MM.1S (cell line): ENCODE data around the gene IRF8.

Source experiments
- DNase-seq: peaks from one replicate; pipeline ENCODE4 v3.0.0-alpha.2; 2015
- H2AFZ ChIP-seq: fragments of 300-600 bp; sonication (generic); 2 replicates; pipeline ENCODE4 v1.6.0; 2016; ENCODE audit warnings: antibody characterized with exemption, low read length
- H3F3A ChIP-seq: fragments of 300-600 bp; sonication (generic); 2 replicates; pipeline ENCODE4 v1.6.1; 2016; ENCODE audit warnings: mild to moderate bottlenecking, antibody characterized with exemption, low read length, moderate library complexity, mixed read lengths; ENCODE audit not compliant: insufficient read depth
- H3K27ac ChIP-seq: fragments of 300-600 bp; sonication (generic); 2 replicates; pipeline ENCODE4 v1.5.1; 2016; ENCODE audit warnings: mild to moderate bottlenecking, low read length
- H3K27me3 ChIP-seq: fragments of 300-600 bp; sonication (generic); replicated peaks from 2 replicates; pipeline ENCODE4 v1.6.0; 2016; ENCODE audit warnings: low read length; ENCODE audit not compliant: insufficient read depth
- H3K36me3 ChIP-seq: fragments of 300-600 bp; sonication (generic); replicated peaks from 2 replicates; pipeline ENCODE4 v1.6.1; 2016; ENCODE audit warnings: mild to moderate bottlenecking, low read length, mixed read lengths; ENCODE audit not compliant: insufficient read depth
- H3K4me1 ChIP-seq: fragments of 300-600 bp; sonication (generic); 2 replicates; pipeline ENCODE4 v1.6.1; 2016; ENCODE audit warnings: low read length, mixed read lengths
- H3K4me2 ChIP-seq: fragments of 300-600 bp; sonication (generic); 2 replicates; pipeline ENCODE4 v1.6.0; 2016; ENCODE audit warnings: low read depth, low read length
- H3K4me3 ChIP-seq: fragments of 300-600 bp; sonication (generic); 2 replicates; pipeline ENCODE4 v1.5.1; 2016; ENCODE audit warnings: low read length, mixed read lengths
- H3K79me2 ChIP-seq: fragments of 300-600 bp; sonication (generic); 2 replicates; pipeline ENCODE4 v1.6.1; 2016; ENCODE audit warnings: mixed run types, low read length, mixed read lengths
- H3K9ac ChIP-seq: fragments of 300-600 bp; sonication (generic); 2 replicates; pipeline ENCODE4 v1.6.1; 2016; ENCODE audit warnings: low read length, mixed read lengths
- H3K9me2 ChIP-seq: fragments of 300-600 bp; sonication (generic); replicated peaks from 2 replicates; pipeline ENCODE4 v1.6.1; 2016; ENCODE audit warnings: mild to moderate bottlenecking, low read length, mixed read lengths; ENCODE audit not compliant: insufficient read depth
- H3K9me3 ChIP-seq: fragments of 300-600 bp; sonication (generic); replicated peaks from 2 replicates; pipeline ENCODE4 v1.6.1; 2016; ENCODE audit warnings: mild to moderate bottlenecking, low read length, mixed read lengths; ENCODE audit not compliant: insufficient read depth
- H4K20me1 ChIP-seq: fragments of 300-600 bp; sonication (generic); 2 replicates; pipeline ENCODE4 v1.6.1; 2016; ENCODE audit warnings: mild to moderate bottlenecking, low read length, moderate library complexity, mixed read lengths; ENCODE audit not compliant: insufficient read depth
- EZH2 ChIP-seq: fragments of 300-600 bp; sonication (generic); optimal IDR thresholded peaks from 2 replicates; pipeline ENCODE3; 2017; ENCODE audit warnings: low read depth, mild to moderate bottlenecking, antibody characterized with exemption, low read length, mixed read lengths
- EZH2phosphoT487 ChIP-seq: fragments of 300-600 bp; sonication (generic); IDR thresholded peaks from 2 replicates; pipeline ENCODE4 v1.6.1; 2018; ENCODE audit warnings: antibody characterized with exemption, low read length
- TF ChIP-seq, protein P1 (sequence below): fragments of 300-600 bp; sonication (generic); IDR thresholded peaks from 2 replicates; pipeline ENCODE4 v1.5.1; 2016; ENCODE audit warnings: antibody characterized with exemption, low read length, mixed read lengths

IRF8 gene

DNA sequence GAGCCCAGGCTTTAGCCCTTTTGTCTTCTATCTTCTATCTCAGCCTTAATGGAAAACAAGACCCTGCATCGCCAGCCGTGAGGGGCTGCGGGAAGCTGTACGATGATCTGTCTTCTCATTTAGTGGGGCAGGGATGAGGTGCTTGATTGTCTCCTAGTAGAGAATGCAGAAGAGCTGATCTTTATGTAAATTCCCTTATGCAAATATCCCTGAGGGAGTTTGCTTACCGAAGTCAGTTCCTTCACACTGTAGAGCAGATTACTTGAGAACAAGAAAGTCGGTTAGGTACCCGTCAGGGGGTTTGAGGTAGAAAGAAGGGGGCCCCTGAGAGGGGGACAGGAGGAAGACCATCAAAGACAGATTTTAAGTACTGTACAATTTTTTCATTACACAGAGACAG lies 66.2 kb downstream of the IRF8 start:
- H3K4me3 ChIP-seq, result no peak overlapping the region
- H3K79me2 ChIP-seq, result no peaks in the 10 kb centered on the region
- no peak for DNase-seq
- H3K27me3 ChIP-seq, result peaks cover 93% of the 10 kb centered on the region
- no peaks in the 10 kb centered on the region for H4K20me1 ChIP-seq
- H3K9ac ChIP-seq, result no peak overlapping the region
- no peaks in the 10 kb centered on the region for H3K9me2 ChIP-seq
- H3K36me3 ChIP-seq, result no peaks in the 10 kb centered on the region
- no peaks in the 10 kb centered on the region for H3K9me3 ChIP-seq
- H3K4me2 ChIP-seq, result no peak overlapping the region
- no peak overlapping the region for H3K27ac ChIP-seq
- TF ChIP-seq EZH2phosphoT487 (no peak), EZH2 (no peak)
- TF ChIP-seq, protein P1, sequence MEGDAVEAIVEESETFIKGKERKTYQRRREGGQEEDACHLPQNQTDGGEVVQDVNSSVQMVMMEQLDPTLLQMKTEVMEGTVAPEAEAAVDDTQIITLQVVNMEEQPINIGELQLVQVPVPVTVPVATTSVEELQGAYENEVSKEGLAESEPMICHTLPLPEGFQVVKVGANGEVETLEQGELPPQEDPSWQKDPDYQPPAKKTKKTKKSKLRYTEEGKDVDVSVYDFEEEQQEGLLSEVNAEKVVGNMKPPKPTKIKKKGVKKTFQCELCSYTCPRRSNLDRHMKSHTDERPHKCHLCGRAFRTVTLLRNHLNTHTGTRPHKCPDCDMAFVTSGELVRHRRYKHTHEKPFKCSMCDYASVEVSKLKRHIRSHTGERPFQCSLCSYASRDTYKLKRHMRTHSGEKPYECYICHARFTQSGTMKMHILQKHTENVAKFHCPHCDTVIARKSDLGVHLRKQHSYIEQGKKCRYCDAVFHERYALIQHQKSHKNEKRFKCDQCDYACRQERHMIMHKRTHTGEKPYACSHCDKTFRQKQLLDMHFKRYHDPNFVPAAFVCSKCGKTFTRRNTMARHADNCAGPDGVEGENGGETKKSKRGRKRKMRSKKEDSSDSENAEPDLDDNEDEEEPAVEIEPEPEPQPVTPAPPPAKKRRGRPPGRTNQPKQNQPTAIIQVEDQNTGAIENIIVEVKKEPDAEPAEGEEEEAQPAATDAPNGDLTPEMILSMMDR, result no peak
- H3F3A ChIP-seq, result no peaks in the 10 kb centered on the region
- H2AFZ ChIP-seq, result no peak overlapping the region
- no peaks in the 10 kb centered on the region for H3K4me1 ChIP-seq

DNA sequence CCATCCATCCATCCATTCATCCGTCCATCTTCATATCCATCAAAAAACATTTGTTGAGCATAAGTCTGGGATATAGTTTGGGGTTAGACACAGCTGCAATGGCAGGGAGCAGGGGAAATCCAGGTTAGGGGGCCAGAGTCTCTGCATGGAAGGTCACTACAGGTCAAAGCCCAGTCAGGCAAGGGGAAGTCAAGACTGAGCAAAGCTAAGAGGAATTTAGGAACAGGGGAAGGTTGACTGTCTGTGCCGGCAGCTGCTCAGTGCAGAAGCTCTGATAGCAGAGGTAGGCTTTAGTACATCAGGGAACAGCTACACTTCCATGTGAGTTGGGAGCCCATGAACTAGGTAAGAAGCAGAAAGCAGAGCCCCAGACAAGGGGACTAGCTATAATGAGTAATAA lies 68.1 kb downstream of the IRF8 start:
- H3K27me3 ChIP-seq, result peaks cover 81% of the 10 kb centered on the region
- no peaks in the 10 kb centered on the region for H3K79me2 ChIP-seq
- TF ChIP-seq EZH2 (no peak), EZH2phosphoT487 (no peak)
- TF ChIP-seq, protein P1, result no peak
- H4K20me1 ChIP-seq, result no peaks in the 10 kb centered on the region
- no peak overlapping the region for H2AFZ ChIP-seq
- H3F3A ChIP-seq, result no peaks in the 10 kb centered on the region
- no peaks in the 10 kb centered on the region for H3K9me2 ChIP-seq
- no peaks in the 10 kb centered on the region for H3K9me3 ChIP-seq
- H3K4me3 ChIP-seq, result no peak overlapping the region
- H3K27ac ChIP-seq, result no peak overlapping the region
- H3K4me2 ChIP-seq, result no peak overlapping the region
- DNase-seq, result no peak
- no peak overlapping the region for H3K9ac ChIP-seq
- H3K4me1 ChIP-seq, result no peaks in the 10 kb centered on the region
- no peaks in the 10 kb centered on the region for H3K36me3 ChIP-seq

DNA sequence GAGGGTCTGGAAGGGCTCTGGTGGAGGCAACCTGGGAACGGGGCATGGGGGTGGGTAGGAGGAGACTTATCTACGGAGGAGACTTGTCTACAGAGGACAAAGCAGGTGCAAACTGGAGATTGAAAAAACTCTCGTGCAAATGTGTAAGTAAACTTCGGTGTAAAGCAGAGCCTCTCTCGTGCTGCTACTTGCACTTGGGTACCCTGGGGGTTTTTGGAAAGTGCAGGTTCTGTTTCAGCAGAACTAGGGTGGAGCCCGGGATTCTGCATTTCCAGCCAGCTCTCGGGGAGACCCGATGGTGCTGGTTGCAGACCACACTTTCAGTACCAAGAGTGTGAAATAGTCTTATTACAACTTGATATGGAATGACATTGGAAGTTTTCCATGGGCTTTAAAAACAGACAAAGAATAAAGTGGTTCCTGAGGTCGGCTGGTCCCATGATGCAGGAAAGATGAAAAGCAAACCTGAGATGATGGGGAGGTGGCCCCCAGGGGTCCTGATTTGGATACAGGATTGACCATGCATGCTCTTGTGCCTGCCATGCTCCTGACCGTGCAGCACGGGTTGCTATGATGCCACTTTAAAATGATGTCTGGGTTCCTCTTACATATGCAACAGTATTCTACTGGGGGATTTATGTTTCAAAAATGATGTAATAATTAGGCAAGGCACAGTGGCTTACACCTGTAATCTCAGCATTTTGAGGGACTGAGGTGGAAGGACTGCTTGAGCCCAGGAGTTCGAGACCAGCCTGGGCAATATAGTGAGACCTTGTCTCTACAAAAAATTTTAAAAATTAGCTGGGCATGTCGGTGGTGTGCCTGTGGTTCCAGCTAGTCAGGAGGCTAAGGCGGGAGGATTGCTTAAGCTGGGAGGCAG lies 69.3 kb downstream of the IRF8 start:
- Histone ChIP-seq H3K4me3 (no peak overlapping the region), H3K9me2 (no peaks in the 10 kb centered on the region), H3K27me3 (peaks cover 72% of the 10 kb centered on the region), H3K9ac (no peak overlapping the region), H3K9me3 (no peaks in the 10 kb centered on the region), H3K27ac (no peak overlapping the region), H3K4me1 (no peaks in the 10 kb centered on the region), H3F3A (no peaks in the 10 kb centered on the region), H3K79me2 (no peaks in the 10 kb centered on the region), H2AFZ (no peak overlapping the region), H3K4me2 (no peak overlapping the region), H3K36me3 (no peaks in the 10 kb centered on the region), H4K20me1 (no peaks in the 10 kb centered on the region)
- TF ChIP-seq EZH2phosphoT487 (no peak), EZH2 (no peak)
- TF ChIP-seq, protein P1, result no peak
- DNase-seq, result no peak
